SU-DHL-6 (cell line): ENCODE data around the gene MED15.

Source experiments
- CTCF ChIP-seq: fragments of 200-600 bp; sonication (generic); IDR thresholded peaks from one replicate; pipeline ENCODE4 v1.5.1; 2017; ENCODE audit warnings: antibody characterized with exemption, mild to moderate bottlenecking, low read length, moderate library complexity; ENCODE audit not compliant: insufficient read depth, poor library complexity, severe bottlenecking
- EZH2phosphoT487 ChIP-seq: fragments of 200-600 bp; sonication (generic), shearing (Covaris generic); conservative IDR thresholded peaks from 2 replicates; pipeline ENCODE4 v1.6.1; 2018; ENCODE audit warnings: mild to moderate bottlenecking, antibody characterized with exemption, low read length, moderate library complexity, mixed read lengths

GRCh38 chr22:20479612-20480196, 27.7 kb upstream of the MED15 start:
- TF ChIP-seq EZH2phosphoT487 (no peak), CTCF (no peak)
